ENCODE measurements around the gene SERP2.

Gene SERP2

DNA sequence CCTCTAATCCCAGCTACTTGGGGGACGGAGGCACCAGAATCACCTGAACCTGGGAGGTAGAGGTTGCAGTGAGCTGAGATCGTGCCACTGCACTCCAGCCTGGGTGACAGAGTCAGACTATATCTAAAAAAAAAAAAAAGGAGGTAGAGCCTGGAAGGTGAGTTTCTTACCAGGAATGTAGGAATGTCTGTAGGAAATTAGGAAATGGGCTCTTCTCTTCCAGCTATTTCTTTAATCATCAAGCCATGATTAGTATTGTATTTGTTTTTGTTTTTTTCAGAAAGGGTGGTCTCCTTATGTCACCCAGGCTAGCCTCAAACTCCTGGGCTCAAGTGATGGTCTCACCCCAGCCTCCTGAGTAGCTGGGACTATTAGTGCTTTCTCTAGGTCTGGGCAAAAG, 26.3 kb upstream of the SERP2 start:
- H3K4me3 ChIP-seq (ENCODE audit: low read length): no peak overlapping the region
- DNase-seq (ENCODE audit: low read depth): peak; percentile 41
- TF ChIP-seq, protein P1, sequence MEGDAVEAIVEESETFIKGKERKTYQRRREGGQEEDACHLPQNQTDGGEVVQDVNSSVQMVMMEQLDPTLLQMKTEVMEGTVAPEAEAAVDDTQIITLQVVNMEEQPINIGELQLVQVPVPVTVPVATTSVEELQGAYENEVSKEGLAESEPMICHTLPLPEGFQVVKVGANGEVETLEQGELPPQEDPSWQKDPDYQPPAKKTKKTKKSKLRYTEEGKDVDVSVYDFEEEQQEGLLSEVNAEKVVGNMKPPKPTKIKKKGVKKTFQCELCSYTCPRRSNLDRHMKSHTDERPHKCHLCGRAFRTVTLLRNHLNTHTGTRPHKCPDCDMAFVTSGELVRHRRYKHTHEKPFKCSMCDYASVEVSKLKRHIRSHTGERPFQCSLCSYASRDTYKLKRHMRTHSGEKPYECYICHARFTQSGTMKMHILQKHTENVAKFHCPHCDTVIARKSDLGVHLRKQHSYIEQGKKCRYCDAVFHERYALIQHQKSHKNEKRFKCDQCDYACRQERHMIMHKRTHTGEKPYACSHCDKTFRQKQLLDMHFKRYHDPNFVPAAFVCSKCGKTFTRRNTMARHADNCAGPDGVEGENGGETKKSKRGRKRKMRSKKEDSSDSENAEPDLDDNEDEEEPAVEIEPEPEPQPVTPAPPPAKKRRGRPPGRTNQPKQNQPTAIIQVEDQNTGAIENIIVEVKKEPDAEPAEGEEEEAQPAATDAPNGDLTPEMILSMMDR (IDR thresholded peaks at IDR 0.05; ENCODE audit: insufficient read depth, low read depth, low read length, missing control alignments): no peak

DNA sequence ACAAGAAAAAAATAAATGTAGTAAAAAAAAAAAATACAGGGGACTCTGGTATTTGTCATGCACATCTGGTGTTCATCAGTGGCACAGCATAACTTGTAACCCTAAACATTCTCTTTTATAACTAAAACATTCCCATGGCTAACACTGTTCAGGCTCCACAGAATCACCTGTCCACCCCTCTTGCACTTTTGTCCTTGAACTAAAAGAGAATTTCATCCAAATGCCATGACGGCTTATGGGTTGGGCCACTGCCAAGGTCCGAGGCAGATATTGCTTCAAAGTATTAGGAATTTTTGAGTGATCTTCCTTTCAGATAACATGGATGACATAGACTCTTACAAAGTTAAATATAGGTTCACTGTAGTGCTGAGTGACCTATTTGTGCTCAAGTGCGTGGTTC, 25.7 kb upstream of the SERP2 start:
- no peak for DNase-seq (ENCODE audit: low read depth)
- TF ChIP-seq, protein P1 (IDR thresholded peaks at IDR 0.05; ENCODE audit: insufficient read depth, low read depth, low read length, missing control alignments): no peak

DNA sequence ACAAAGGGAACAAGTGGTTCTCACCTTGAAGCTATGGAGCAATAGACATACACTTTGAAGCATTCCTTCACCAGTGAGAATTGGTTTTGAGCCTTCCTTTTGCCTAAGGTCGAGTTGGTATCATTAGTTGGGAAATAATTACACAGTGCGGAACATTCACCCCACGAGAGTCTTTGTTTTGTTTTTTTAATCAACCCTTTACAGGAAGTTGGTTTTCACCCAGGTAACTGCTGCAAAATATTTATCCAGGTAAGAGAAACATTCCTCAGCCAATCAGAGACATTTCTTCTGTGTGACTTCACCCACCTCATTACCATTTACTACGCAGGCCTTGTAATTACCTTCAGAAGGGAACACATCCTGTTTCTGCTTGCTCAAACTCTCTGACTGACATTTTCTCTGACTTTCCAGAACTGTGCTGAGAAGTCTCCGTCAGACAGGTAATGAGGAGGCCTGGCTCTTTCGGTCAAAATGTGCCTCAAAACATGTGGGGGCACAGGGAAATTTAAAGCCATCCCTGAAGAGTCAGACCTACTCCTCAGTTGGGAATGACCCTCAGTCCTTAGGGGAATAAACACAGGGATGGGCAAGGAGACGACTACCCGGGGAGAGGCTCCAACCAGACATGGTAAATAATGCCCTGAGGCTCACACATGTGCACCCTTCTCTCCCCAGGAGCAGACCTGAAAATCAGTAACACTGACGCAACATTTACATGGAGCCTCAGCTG, 22.7 kb upstream of the SERP2 start:
- TF ChIP-seq, protein P1 (IDR thresholded peaks at IDR 0.05; ENCODE audit: insufficient read depth, low read depth, low read length, missing control alignments): no peak
- no peak overlapping the region for H3K4me3 ChIP-seq (ENCODE audit: low read length)
- DNase-seq (ENCODE audit: low read depth): peak; percentile 58

More for the DNA sequence above, 25.7 kb upstream of the SERP2 start:
- H3K4me3 ChIP-seq (ENCODE audit: low read length): no peak overlapping the region

DNA sequence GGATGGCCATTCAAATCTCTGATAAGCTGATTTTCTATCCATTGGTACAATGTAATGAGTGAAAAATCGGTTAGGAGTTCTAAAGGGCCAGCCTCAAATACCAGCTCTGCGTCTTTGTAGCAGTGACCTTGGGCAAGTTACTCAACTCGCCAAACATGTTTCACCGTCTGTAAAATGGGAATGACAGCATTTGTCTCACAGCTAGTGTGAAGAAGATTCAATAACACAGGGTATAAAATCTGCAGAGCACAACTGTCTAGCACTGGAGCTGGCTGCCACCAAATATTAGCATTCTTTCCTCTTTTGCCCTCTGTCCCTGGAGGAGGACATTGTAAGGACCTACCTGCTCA, 22.1 kb upstream of the SERP2 start:
- DNase-seq (ENCODE audit: low read depth): no peak
- TF ChIP-seq, protein P1 (IDR thresholded peaks at IDR 0.05; ENCODE audit: insufficient read depth, low read depth, low read length, missing control alignments): no peak

DNA sequence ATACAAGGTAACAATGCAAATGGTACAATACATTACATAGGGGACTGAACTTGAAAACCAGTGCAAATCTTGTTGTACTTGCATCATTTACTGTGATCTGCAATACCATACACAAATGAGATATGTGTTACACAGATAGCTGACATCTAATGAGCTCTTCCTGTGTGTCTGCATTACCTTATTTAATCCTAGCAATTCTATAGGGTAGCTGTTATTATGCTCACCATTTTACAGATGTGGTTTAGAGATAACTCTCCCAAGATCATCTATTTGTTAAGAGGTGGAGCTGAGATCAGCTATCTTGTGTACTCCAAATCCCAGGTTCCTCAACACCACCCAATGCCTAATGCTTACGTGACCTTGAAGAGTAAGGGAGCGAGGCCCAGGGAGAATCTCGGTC, 21.4 kb upstream of the SERP2 start:
- H3K4me3 ChIP-seq (ENCODE audit: low read length): no peak overlapping the region
- TF ChIP-seq, protein P1 (IDR thresholded peaks at IDR 0.05; ENCODE audit: insufficient read depth, low read depth, low read length, missing control alignments): no peak
- DNase-seq (ENCODE audit: low read depth): no peak

More for the DNA sequence above, 22.1 kb upstream of the SERP2 start:
- H3K4me3 ChIP-seq (ENCODE audit: low read length): no peak overlapping the region

DNA sequence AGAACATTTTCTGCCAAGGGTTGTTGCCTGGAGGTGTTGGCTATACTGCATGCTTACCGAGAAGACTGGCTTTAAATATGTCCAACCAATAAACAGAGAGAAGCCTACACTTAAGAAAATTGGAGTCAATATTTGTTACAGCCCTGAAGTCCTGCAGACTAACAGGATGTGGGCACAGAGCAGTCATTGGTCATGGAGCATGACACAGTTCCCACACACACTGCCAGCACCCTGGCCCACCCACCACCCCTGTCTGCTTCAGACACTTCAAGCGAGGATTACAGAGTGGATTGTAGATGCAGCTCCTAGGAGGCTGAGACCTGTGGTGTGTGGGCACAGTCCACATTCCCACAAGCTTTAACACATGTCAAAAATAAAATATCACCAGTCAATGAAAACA, 21.0 kb upstream of the SERP2 start:
- no peak for DNase-seq (ENCODE audit: low read depth)
- TF ChIP-seq, protein P1 (IDR thresholded peaks at IDR 0.05; ENCODE audit: insufficient read depth, low read depth, low read length, missing control alignments): no peak

DNA sequence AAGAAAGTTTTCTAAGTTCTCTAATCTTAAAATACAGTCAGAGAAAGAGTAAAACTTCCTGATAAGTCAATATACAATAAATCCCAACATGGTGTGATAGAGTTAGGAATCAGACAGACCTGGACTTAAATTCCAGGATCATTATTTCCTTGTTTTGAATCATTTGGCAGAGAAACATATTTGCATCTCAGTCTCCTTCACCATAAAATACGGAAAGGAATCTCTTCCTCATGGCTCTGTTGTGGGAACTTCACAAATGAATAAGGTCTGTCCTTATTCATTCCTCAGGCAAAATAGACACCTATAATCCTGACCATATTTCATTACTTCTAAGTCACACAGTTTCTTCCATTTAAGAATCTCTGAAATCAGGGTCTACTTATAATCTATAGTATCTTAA, 19.3 kb upstream of the SERP2 start:
- DNase-seq (ENCODE audit: low read depth): no peak
- TF ChIP-seq, protein P1 (IDR thresholded peaks at IDR 0.05; ENCODE audit: insufficient read depth, low read depth, low read length, missing control alignments): no peak

More for the DNA sequence above, 21.0 kb upstream of the SERP2 start:
- H3K4me3 ChIP-seq (ENCODE audit: low read length): no peak overlapping the region

More for the DNA sequence above, 19.3 kb upstream of the SERP2 start:
- no peak overlapping the region for H3K4me3 ChIP-seq (ENCODE audit: low read length)
